ENCODE measurements around the gene EVC. TPM values are rescaled to one million over a fixed set of nuclear protein-coding genes. Genes with fewer than 3 reads are reported as not detected.

EVC gene
- total and polyA plus RNA-seq, 2 of the 8 experiments (the other 6 are each of a cell fraction or from before 2014, with no cell fraction given), result 2.6 to 9.8 TPM

GRCh38 chr4:5784960-5785611, 74.1 kb downstream of the EVC start:
- no peak overlapping the region for H3K4me3 ChIP-seq (ENCODE audit: extremely low read depth in 1 of 4, insufficient read depth in 2 of 4, low read depth in 3 of 4, low read length in 4 of 4)
- TF ChIP-seq RAD21 (IDR thresholded peaks at IDR 0.05 in 1 of 2, conservative IDR thresholded peaks at IDR 0.05 in 1 of 2; ENCODE audit: low read depth in 2 of 2, low read length in 2 of 2), result peak; percentile 9 to 21; a peak in 2 of 4 replicates
- no peak for TF ChIP-seq CBX8 (IDR thresholded peaks at IDR 0.05; ENCODE audit: borderline replicate concordance, low read depth, low read length)
- TF ChIP-seq CTCF (IDR thresholded peaks at IDR 0.05; ENCODE audit: control extremely low read depth in 1 of 3, insufficient read depth in 1 of 3, low read depth in 1 of 3, low read length in 3 of 3), result peak in 1 of 3 experiments; percentile 23; a peak in 2 of 4 replicates
- no peak overlapping the region for H2BK15ac ChIP-seq (ENCODE audit: low read length)
- H3K4ac ChIP-seq (replicated peaks; ENCODE audit: insufficient read length, low read depth, low read length), result no peak overlapping the region
- H3K27me3 ChIP-seq (replicated peaks in 1 of 4; ENCODE audit: control insufficient read depth in 3 of 4, extremely low read depth in 1 of 4, insufficient read depth in 3 of 4, low read length in 3 of 4), result no peaks in the 10 kb centered on the region
- no peak overlapping the region for H3K23ac ChIP-seq (ENCODE audit: insufficient read length)
- H4K91ac ChIP-seq (replicated peaks; ENCODE audit: insufficient read length, low read length), result no peak overlapping the region
- no peak overlapping the region for H2BK12ac ChIP-seq (ENCODE audit: low read depth, low read length)
- no peaks in the 10 kb centered on the region for H3K9me3 ChIP-seq (ENCODE audit: insufficient read depth in 2 of 2, low read depth in 1 of 2, low read length in 1 of 2)
- H2AK5ac ChIP-seq (ENCODE audit: low read depth, low read length), result no peak overlapping the region
- H3K23me2 ChIP-seq (ENCODE audit: low read depth, low read length), result peaks cover 3% of the 10 kb centered on the region
- no peak overlapping the region for H3K4me2 ChIP-seq (ENCODE audit: insufficient read depth in 1 of 2, low read depth in 2 of 2, low read length in 2 of 2)
- H3K4me1 ChIP-seq (replicated peaks in 1 of 4; ENCODE audit: control insufficient read depth in 3 of 4, insufficient read depth in 4 of 4, low read length in 3 of 4), result peaks cover 0 to 2% (median 1%) of the 10 kb centered on the region in 4 experiments; a peak in 1 of 7 replicates
- peak in 1 of 2 experiments; percentile 43 for DNase-seq (ENCODE audit: low read depth in 1 of 2, low spot score in 2 of 2)
- CTCF ChIA-PET (ENCODE audit: partially characterized antibody), result interaction anchor here (0.7 to 1.6 kb wide), 4 partner anchors 15 to 386 kb away, joined by 3 to 5 read pairs (median 4); partner anchors contain the start of gene EVC
- WGBS, 2 experiments (ENCODE audit: extremely low coverage in 1 of 2, insufficient coverage in 1 of 2, insufficient read length in 1 of 2, insufficient replicate concordance in 2 of 2, low coverage in 1 of 2, low lambda C conversion rate in 2 of 2, missing lambda C conversion rate in 1 of 2), result 75% methylated on average over 9 of the region's 9 CpGs; no CpG with 5 or more reads in 1 of the 2 experiments
- H3K18ac ChIP-seq (ENCODE audit: extremely low read depth, low read length), result no peak overlapping the region
- H4K20me1 ChIP-seq (replicated peaks in 1 of 2; ENCODE audit: control insufficient read depth in 1 of 2, insufficient read depth in 2 of 2, low read length in 2 of 2), result peaks cover 0 to 5% of the 10 kb centered on the region in 2 experiments
- H2BK120ac ChIP-seq (replicated peaks; ENCODE audit: low read depth, low read length), result no peak overlapping the region
- H4K5ac ChIP-seq (ENCODE audit: insufficient read length, low read depth, low read length), result no peak overlapping the region
- H2BK20ac ChIP-seq (ENCODE audit: low read length), result no peak overlapping the region
- H3K36me3 ChIP-seq (ENCODE audit: control insufficient read depth in 2 of 4, insufficient read depth in 4 of 4, low read length in 3 of 4), result peaks cover 0 to 4% (median 4%) of the 10 kb centered on the region in 4 experiments; a peak in 5 of 8 replicates
- POLR2A ChIA-PET (ENCODE audit: partially characterized antibody), result no interaction called here
- H3K56ac ChIP-seq (replicated peaks; ENCODE audit: insufficient read length, low read depth, low read length), result no peak overlapping the region
- H3K79me2 ChIP-seq (ENCODE audit: control insufficient read depth in 1 of 2, insufficient read depth in 2 of 2, low read length in 2 of 2), result no peaks in the 10 kb centered on the region
- H3K14ac ChIP-seq (ENCODE audit: insufficient read length), result no peak overlapping the region
- no peak overlapping the region for H4K8ac ChIP-seq (ENCODE audit: extremely low read depth, insufficient read depth, low read length)
- no peak overlapping the region for H3K27ac ChIP-seq (ENCODE audit: low read depth, low read length)
- H3K9ac ChIP-seq (replicated peaks in 1 of 4; ENCODE audit: extremely low read depth in 1 of 4, low read depth in 3 of 4, low read length in 3 of 4), result no peak overlapping the region
- no peak overlapping the region for H2AFZ ChIP-seq (ENCODE audit: low read length)
- FAIRE-seq, result no peak
- H3K79me1 ChIP-seq (ENCODE audit: low read depth, low read length), result no peaks in the 10 kb centered on the region
- H2BK5ac ChIP-seq (ENCODE audit: low read depth, low read length), result 0 out of 2 replicates have a peak overlapping the region, but pooled peaks have one; percentile 28

Data from H1 (cell line).